Ishikawa (cell line): Measurements from ENCODE around the gene TCP11L2.

Source experiments
- EP300 ChIP-seq: IDR thresholded peaks from 2 replicates; pipeline ENCODE4 v1.6.1; 2012; ENCODE audit warnings: borderline replicate concordance
- TCF12 ChIP-seq: IDR thresholded peaks from 2 replicates; pipeline ENCODE4 v1.6.1; 2012; ENCODE audit warnings: low read depth
- YY1 ChIP-seq: IDR thresholded peaks from 2 replicates; pipeline ENCODE4 v1.6.1; 2012; ENCODE audit warnings: low read depth

DNA sequence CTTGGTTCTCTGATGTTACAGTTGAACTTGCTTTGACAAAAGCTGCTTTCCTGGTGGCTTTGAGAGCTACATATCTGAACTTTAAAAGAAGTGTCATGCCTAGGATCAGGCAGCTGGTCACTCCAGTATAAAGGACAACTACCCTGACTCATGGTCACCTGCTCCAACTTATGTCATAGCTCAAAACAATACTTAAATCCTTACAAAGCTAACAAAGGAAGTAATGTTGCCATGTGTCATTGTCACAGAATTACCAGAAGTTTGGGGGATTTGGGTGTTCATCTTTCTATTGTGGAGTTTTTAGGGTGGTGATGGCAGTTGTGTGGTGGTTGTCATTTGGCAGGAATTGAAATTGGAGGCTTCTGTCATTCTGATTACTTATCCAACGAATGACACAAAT lies 1.8 kb upstream of the TCP11L2 start:
- TF ChIP-seq TCF12 (no peak), EP300 (no peak), YY1 (no peak)
